Epithelial cell of alveolus of lung (primary cell): ENCODE results near the gene KRTAP7-1. TPM values are rescaled to one million over a fixed set of nuclear protein-coding genes. Genes with fewer than 3 reads are reported as not detected.

Source experiments
- total RNA-seq: library from RNA; depleted of rRNA; stranded (reverse); fragments of >200 nt; gene quantifications from 2 replicates; pipeline ENCODE4 v1.2.1, GENCODE V29; 2015

Gene KRTAP7-1, protein sequence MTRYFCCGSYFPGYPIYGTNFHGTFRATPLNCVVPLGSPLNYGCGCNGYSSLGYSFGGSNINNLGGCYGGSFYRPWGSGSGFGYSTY
- not detected in 2 replicates for total RNA-seq

DNA sequence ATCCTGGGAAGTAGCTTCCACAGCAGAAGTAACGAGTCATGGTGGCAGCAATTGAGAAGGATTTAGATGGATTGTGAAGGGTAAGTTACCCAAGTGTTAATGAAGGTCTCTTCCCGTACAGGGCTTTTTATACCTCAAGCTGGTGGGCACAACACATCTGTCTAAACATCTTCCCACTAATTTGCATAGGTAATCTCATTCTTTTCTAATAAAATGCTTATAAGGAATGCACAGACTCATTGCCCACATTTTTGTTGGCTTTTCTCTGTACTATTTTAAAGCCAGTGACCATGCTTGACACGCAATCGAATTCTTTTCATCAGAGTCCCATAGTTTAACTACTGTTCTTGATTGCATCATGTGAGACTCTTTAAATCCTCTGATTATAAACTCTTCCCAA, at the start of gene KRTAP7-1:
TSS of gene KRTAP7-1 (minus strand) at position 101 of the 400 bp plus-strand sequence. CDS start at position 40, 61 bp downstream.

DNA sequence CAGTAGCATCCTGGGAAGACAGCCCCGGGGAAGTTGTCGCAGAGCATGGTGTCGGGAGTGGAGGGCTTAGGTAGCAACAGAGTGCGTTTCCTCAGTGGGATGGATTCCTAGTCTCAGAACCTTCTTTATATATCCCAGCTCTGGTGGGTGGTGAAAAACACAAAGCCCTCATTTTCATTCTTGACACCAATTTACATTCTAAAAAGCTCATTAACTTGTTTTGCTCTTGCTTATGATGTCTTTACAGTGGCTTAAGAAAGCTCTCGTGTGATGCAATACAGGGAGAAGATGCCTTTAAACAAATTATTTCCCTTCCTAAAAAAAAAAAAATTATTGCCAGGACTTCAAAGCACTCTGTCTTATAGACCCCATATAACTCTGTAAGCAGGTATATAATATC, 16.4 kb downstream of the KRTAP7-1 start, which contains the start of gene KRTAP8-1:
TSS of gene KRTAP8-1 (minus strand) at position 101 of the 400 bp plus-strand sequence. CDS start at position 47, 54 bp downstream.

Other genes starting within 250 kb of the KRTAP7-1 start
- gene KRTAP22-2, start 239.4 kb downstream of the KRTAP7-1 start, total RNA-seq, result not detected in 2 replicates
- gene KRTAP6-3, start 237.3 kb downstream of the KRTAP7-1 start, total RNA-seq, result not detected in 2 replicates
- not detected in 2 replicates for gene KRTAP6-2, start 230.9 kb downstream of the KRTAP7-1 start, total RNA-seq
- not detected in 2 replicates for gene KRTAP22-1, start 228.7 kb downstream of the KRTAP7-1 start, total RNA-seq
- gene KRTAP6-1, start 215.8 kb downstream of the KRTAP7-1 start, total RNA-seq, result not detected in 2 replicates
- not detected in 2 replicates for gene KRTAP20-1, start 213.3 kb downstream of the KRTAP7-1 start, total RNA-seq
- not detected in 2 replicates for gene KRTAP20-4, start 209.1 kb downstream of the KRTAP7-1 start, total RNA-seq
- not detected in 2 replicates for gene KRTAP20-2, start 194.6 kb downstream of the KRTAP7-1 start, total RNA-seq
- gene KRTAP20-3, start 186.9 kb downstream of the KRTAP7-1 start, total RNA-seq, result not detected in 2 replicates
- gene KRTAP21-3, start 111.0 kb downstream of the KRTAP7-1 start, total RNA-seq, result not detected in 2 replicates
- not detected in 2 replicates for gene KRTAP21-2, start 82.5 kb downstream of the KRTAP7-1 start, total RNA-seq
- gene KRTAP21-1, start 74.3 kb downstream of the KRTAP7-1 start, total RNA-seq, result not detected in 2 replicates
- gene KRTAP8-1, start 16.5 kb downstream of the KRTAP7-1 start, total RNA-seq, result not detected in 2 replicates
- gene KRTAP11-1, start 51.8 kb upstream of the KRTAP7-1 start, total RNA-seq, result not detected in 2 replicates
- gene KRTAP19-8, start 208.7 kb upstream of the KRTAP7-1 start, total RNA-seq, result not detected in 2 replicates